ENCODE data around the gene EHBP1.
"Not testable (repeated sequence)": the region's sequence is repeated elsewhere in the genome, so short reads cannot be mapped to it uniquely, and the experiment has no call there.

Gene EHBP1

DNA sequence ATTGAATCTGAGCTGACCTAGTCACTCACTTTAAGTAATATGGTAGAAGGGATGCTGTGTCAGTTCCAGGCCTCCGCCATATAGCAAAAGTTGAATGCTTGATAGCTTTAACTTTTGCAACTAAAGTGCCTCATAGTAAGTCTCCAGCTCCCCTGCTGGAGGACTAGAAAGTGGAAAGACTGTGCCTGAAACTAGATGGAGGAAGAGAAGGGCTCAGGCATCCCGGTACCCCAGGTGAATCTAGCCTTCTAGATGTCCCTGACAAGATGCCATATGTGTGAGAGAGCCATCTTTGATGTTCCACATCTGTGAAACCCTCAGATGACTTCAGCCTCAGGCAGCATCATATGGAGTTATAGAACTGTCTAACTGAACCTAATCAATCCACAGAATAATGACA is 366.2 kb downstream of the EHBP1 start:
- CTCF ChIA-PET, result no interaction called here
- H3K4me3 ChIP-seq (ENCODE audit: low read depth, low read length), result no peak overlapping the region
- POLR2A ChIA-PET, result no interaction called here
- TF ChIP-seq, protein P1, sequence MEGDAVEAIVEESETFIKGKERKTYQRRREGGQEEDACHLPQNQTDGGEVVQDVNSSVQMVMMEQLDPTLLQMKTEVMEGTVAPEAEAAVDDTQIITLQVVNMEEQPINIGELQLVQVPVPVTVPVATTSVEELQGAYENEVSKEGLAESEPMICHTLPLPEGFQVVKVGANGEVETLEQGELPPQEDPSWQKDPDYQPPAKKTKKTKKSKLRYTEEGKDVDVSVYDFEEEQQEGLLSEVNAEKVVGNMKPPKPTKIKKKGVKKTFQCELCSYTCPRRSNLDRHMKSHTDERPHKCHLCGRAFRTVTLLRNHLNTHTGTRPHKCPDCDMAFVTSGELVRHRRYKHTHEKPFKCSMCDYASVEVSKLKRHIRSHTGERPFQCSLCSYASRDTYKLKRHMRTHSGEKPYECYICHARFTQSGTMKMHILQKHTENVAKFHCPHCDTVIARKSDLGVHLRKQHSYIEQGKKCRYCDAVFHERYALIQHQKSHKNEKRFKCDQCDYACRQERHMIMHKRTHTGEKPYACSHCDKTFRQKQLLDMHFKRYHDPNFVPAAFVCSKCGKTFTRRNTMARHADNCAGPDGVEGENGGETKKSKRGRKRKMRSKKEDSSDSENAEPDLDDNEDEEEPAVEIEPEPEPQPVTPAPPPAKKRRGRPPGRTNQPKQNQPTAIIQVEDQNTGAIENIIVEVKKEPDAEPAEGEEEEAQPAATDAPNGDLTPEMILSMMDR (IDR thresholded peaks at IDR 0.05; ENCODE audit: insufficient read depth, low read length, missing control alignments), result no peak
- no peak for DNase-seq (ENCODE audit: low read depth, low spot score)

DNA sequence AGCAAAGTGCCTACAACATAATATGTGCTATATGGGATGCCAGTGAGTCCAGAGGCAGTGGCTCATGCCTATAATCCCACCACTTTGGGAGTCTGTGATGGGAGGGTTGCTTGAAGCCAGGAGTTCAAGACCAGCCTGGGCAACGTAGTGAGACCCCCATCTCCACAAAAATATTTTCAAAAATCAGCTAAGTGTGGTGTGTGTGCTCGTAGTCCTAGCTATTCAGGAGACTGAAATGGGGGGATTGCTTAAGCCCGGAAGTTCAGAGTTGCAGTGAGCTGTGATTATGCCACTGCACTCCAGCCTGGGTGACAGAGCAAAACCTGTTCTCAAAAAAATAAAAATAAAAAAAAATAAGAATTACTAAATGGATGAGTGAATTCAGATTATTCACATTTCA is 368.5 kb downstream of the EHBP1 start:
- TF ChIP-seq, protein P1 (IDR thresholded peaks at IDR 0.05; ENCODE audit: insufficient read depth, low read length, missing control alignments), result no peak
- DNase-seq (ENCODE audit: low read depth, low spot score), result no peak
- CTCF ChIA-PET, result no interaction called here
- no peak overlapping the region for H3K4me3 ChIP-seq (ENCODE audit: low read depth, low read length)
- POLR2A ChIA-PET, result no interaction called here

DNA sequence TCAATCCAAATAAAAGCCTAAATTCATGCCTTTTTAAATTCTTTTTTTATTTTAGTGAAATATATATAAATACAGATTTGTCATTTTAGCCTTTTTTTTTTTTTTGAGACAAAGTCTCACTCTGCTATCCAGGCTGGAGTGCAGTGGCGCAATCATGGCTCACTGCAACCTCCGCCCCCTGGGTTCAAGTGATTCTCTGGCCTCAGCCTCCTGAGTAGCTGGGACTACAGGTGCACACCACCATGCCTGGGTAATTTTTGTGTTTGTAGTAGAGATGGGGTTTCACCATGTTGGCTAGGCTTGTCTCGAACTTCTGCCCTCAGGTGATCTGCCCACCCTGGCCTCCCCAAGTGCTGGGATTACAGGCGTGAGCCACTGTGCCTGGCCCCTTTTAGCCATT is 368.9 kb downstream of the EHBP1 start:
- DNase-seq (ENCODE audit: low read depth, low spot score); H3K4me3 ChIP-seq (ENCODE audit: low read depth, low read length); CTCF ChIA-PET; POLR2A ChIA-PET: not testable (repeated sequence)

DNA sequence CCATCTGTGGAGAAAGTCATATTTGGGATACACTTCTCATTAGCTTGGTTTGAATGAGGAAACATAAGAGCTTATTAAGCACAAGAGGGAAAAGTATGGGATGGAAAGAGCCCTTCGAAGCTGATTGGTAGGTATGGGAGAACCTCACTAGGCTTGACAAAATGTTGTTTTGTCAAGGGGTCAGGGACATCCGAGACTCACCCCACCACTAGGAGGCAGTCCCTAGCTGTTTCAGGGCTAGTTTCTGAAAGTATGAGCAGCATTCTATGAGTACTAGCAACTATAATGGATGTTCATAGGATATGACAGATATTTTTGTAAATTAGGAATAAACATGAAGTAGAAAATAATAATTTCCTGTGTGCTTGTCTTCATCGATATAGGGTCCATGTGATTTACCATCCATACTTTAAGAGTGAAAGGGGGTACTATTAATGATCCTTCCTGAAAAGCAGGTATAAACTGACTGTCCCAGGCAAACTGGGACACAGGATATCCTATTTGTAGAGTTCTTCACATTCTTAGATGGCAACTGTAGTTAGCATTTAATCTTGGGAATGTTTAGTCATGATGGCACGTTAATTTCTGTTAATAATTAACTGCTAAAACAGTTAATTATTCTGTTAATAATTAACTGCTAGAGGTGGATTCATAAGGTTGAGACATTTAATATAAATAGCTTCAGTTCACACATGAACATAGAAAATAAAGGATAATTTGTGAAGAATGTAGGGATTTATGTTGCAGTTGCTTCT is 373.5 kb downstream of the EHBP1 start:
- no peak for DNase-seq (ENCODE audit: low read depth, low spot score)
- H3K4me3 ChIP-seq (ENCODE audit: low read depth, low read length), result no peak overlapping the region
- TF ChIP-seq, protein P1 (IDR thresholded peaks at IDR 0.05; ENCODE audit: insufficient read depth, low read length, missing control alignments), result peak; percentile 25
- POLR2A ChIA-PET, result no interaction called here
- CTCF ChIA-PET, result interaction anchor here (1.2 to 1.3 kb wide), 2 partner anchors 13 to 409 kb away, joined by 3 to 5 read pairs; no protein-coding TSS in a partner anchor

DNA sequence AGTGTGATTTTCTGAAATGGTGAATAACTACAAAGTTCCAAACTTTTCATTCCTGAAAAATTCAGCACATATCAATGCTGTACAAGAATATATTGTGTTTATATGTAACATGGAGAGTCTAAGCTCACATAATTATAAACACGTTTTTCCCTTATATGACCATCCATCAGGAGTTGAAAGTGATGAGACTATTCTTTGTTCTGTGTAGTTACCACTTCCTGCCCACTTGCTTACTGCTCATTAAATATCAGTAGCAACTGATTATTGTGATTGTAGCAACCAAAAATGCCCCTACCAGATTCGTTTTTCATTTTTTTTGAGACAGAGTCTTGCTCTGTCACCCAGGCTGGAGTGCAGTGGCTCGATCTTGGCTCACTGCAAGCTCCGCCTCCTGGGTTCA is 375.9 kb downstream of the EHBP1 start:
- H3K4me3 ChIP-seq (ENCODE audit: low read depth, low read length), result no peak overlapping the region
- no peak for DNase-seq (ENCODE audit: low read depth, low spot score)
- TF ChIP-seq, protein P1 (IDR thresholded peaks at IDR 0.05; ENCODE audit: insufficient read depth, low read length, missing control alignments), result no peak
- CTCF ChIA-PET, result no interaction called here
- POLR2A ChIA-PET, result no interaction called here

DNA sequence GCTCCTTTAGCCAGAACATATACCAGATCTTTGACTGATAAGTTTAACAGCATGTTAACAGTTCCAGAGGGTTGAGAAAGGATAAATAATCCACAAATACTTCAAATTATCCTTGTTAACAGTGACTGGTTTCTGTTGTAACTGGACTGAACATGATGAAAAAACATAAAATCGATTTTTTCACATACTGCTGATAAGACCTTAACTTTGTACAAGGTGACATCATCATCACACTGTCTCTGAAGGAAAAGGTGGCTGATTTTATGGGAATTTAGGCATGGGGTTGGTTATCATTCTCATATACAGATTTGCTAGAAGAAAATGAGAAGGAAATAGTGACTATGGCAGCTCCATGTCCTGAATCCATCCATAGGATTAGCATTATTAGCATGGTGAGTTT is 381.2 kb downstream of the EHBP1 start:
- CTCF ChIA-PET, result no interaction called here
- POLR2A ChIA-PET, result no interaction called here
- DNase-seq (ENCODE audit: low read depth, low spot score), result no peak
- TF ChIP-seq, protein P1 (IDR thresholded peaks at IDR 0.05; ENCODE audit: insufficient read depth, low read length, missing control alignments), result no peak
- no peak overlapping the region for H3K4me3 ChIP-seq (ENCODE audit: low read depth, low read length)

DNA sequence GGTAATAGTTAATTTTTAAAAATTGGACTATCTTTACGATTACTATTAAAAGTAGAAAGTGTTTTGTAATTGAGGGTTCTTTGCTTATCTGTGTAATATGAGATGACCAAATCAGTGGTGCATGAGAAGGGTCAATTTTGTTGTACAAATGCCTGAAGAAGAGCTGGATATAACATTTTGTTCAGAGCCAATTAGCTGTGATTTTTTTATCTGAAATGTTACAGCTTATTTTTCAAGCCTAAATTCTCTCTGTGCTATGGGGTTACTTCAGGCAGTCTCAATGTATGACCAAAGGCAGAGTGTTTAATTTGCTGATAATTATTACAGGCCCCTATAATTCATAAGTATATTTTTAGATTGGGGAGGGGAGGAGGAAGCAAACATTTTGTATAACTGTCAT is 386.9 kb downstream of the EHBP1 start:
- ChIA-PET CTCF (no interaction called here), POLR2A (no interaction called here)
- TF ChIP-seq, protein P1 (IDR thresholded peaks at IDR 0.05; ENCODE audit: insufficient read depth, low read length, missing control alignments), result no peak
- no peak overlapping the region for H3K4me3 ChIP-seq (ENCODE audit: low read depth, low read length)
- no peak for DNase-seq (ENCODE audit: low read depth, low spot score)

Data from AG04449 (cell line).